ENCODE measurements around the gene TNFRSF11A. TPM values are rescaled to one million over a fixed set of nuclear protein-coding genes. Genes with fewer than 3 reads are reported as not detected.

TNFRSF11A gene
- total RNA-seq, 6 donors from 2014 or later = 1.7 to 5.9 (median 4.4) TPM

DNA sequence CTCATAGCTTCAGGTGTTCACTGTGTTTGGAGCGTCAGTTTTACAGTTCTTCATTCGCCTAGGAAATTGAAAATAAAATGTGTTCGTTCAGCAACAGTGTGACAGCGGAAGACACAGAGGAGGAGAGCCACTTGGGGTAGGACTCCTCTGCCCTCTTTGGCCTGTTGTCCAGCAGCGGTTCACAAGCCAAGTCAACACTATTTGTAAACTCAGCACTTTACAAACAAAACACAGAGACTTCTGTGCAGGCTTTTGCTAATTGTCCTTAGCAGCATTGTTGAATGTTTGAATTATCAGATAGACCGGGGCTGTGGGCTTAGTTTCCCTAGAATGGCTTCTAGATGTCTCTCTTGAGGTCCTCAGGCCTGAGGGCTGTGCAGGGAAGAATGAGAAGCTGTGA lies 73.2 kb downstream of the TNFRSF11A start:
- Histone ChIP-seq H3K27me3 (no peaks in the 10 kb centered on the region), H3K27ac (no peak overlapping the region), H3K9me3 (no peaks in the 10 kb centered on the region), H3K4me3 (no peak overlapping the region), H3K4me1 (no peaks in the 10 kb centered on the region), H3K36me3 (no peaks in the 10 kb centered on the region)
- TF ChIP-seq POLR2A (IDR thresholded peaks at IDR 0.05) (no peak), POLR2AphosphoS5 (IDR thresholded peaks at IDR 0.05) (no peak), EP300 (IDR thresholded peaks at IDR 0.05) (no peak)
- TF ChIP-seq, protein P1, sequence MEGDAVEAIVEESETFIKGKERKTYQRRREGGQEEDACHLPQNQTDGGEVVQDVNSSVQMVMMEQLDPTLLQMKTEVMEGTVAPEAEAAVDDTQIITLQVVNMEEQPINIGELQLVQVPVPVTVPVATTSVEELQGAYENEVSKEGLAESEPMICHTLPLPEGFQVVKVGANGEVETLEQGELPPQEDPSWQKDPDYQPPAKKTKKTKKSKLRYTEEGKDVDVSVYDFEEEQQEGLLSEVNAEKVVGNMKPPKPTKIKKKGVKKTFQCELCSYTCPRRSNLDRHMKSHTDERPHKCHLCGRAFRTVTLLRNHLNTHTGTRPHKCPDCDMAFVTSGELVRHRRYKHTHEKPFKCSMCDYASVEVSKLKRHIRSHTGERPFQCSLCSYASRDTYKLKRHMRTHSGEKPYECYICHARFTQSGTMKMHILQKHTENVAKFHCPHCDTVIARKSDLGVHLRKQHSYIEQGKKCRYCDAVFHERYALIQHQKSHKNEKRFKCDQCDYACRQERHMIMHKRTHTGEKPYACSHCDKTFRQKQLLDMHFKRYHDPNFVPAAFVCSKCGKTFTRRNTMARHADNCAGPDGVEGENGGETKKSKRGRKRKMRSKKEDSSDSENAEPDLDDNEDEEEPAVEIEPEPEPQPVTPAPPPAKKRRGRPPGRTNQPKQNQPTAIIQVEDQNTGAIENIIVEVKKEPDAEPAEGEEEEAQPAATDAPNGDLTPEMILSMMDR (IDR thresholded peaks at IDR 0.05) = no peak
- 83 to 88% methylated on average over 6 of the region's 6 CpGs for WGBS, 2 donors
- no peak for DNase-seq
- ATAC-seq (ENCODE audit: low FRiP score in 2 of 2) = no peak

DNA sequence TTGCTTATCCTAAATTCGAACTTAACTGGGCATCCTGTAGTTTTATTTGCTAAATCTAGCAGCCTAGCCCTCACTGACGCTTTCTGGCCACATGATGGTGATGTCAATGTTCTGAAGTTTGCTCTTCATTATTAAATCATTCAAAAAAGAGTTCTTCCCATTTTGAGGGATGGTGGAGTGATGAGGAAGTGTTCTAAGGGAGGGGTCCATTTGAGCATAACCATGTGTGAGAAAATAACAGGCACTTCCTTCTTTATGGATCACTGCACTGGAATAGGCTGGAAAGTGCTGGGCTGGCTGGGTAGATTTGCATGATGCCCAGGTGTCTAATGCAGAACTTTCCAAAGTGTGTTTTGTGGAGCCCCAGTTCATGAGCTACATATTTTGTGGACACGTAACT lies 74.2 kb downstream of the TNFRSF11A start:
- Histone ChIP-seq H3K27ac (no peak overlapping the region), H3K4me1 (no peaks in the 10 kb centered on the region), H3K9me3 (no peaks in the 10 kb centered on the region), H3K36me3 (no peaks in the 10 kb centered on the region), H3K4me3 (no peak overlapping the region), H3K27me3 (no peaks in the 10 kb centered on the region)
- ATAC-seq (ENCODE audit: low FRiP score in 2 of 2) (peak in 1 of 2 donors; percentile 67), DNase-seq (no peak)
- WGBS, 2 donors = 79 to 82% methylated on average over 2 to 3 of the region's 3 CpGs
- no peak for TF ChIP-seq EP300 (IDR thresholded peaks at IDR 0.05)
- TF ChIP-seq, protein P1 (IDR thresholded peaks at IDR 0.05) = peak in 2 of 6 experiments; percentile 20 to 27

DNA sequence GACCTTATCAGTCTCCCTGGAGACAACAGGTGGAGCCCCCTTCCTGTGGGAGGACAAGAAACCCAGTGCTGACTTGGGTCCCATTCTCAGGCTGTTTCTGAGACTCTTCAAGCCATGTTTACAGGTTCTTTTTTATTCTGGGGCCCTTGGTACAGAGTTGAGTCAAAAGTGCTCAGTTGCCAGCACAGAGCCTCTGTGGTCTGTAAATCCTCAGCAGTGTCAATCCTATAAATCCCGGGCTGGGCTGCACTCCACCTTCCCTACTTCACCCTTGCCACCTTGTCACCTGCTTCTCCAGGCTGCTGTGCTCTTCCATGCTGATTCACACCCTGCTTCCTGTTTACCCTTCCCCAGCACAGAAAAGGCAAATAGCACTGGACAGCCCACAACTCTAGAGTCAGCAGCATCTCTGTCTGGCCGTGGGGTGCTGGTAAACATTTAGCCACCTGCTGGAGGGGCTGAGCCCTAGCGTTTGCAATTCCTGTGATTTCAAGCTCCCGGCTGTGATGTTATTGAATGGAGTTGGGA lies 74.7 kb downstream of the TNFRSF11A start:
- TF ChIP-seq POLR2A (IDR thresholded peaks at IDR 0.05) (no peak), POLR2AphosphoS5 (IDR thresholded peaks at IDR 0.05) (no peak)
- TF ChIP-seq, protein P1 (IDR thresholded peaks at IDR 0.05) = peak in 1 of 6 experiments; percentile 10
- Histone ChIP-seq H3K36me3 (no peaks in the 10 kb centered on the region), H3K4me1 (no peaks in the 10 kb centered on the region), H3K27me3 (no peaks in the 10 kb centered on the region), H3K9me3 (no peaks in the 10 kb centered on the region), H3K27ac (no peak overlapping the region), H3K4me3 (no peak overlapping the region)
- 26 to 30% methylated on average over 4 of the region's 4 CpGs for WGBS, 2 donors
- no peak for ATAC-seq (ENCODE audit: low FRiP score in 2 of 2)
- no peak for DNase-seq

DNA sequence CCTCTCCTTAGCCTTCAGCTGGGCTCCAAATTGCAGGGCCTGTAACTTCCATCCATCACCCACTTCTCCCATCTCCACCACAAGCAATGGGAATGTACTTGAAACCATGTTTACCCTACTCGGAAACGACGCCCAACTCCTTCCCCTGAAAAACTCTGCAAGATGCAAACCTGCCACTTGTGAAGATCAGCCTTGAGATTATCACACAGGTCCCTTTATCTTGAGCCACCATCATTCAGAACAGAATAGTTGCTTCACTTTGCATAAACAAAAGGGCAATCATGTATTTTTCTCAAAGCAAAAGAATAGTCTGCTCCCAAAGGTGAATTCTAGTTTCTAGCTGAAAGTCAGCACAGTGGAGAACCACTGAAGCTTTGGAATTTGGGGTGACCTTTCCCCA lies 75.8 kb downstream of the TNFRSF11A start:
- H3K4me3 ChIP-seq = no peak overlapping the region
- no peaks in the 10 kb centered on the region for H3K9me3 ChIP-seq
- no peak overlapping the region for H3K27ac ChIP-seq
- no peaks in the 10 kb centered on the region for H3K4me1 ChIP-seq
- H3K27me3 ChIP-seq = no peaks in the 10 kb centered on the region
- 53 to 55% methylated on average over 3 of the region's 3 CpGs for WGBS, 2 donors
- no peak for TF ChIP-seq POLR2AphosphoS5 (IDR thresholded peaks at IDR 0.05)
- TF ChIP-seq, protein P1 (IDR thresholded peaks at IDR 0.05) = no peak
- no peak for TF ChIP-seq POLR2A (IDR thresholded peaks at IDR 0.05)
- no peak for TF ChIP-seq EP300 (IDR thresholded peaks at IDR 0.05)
- DNase-seq (no peak), ATAC-seq (ENCODE audit: low FRiP score in 2 of 2) (no peak)
- H3K36me3 ChIP-seq = no peaks in the 10 kb centered on the region

DNA sequence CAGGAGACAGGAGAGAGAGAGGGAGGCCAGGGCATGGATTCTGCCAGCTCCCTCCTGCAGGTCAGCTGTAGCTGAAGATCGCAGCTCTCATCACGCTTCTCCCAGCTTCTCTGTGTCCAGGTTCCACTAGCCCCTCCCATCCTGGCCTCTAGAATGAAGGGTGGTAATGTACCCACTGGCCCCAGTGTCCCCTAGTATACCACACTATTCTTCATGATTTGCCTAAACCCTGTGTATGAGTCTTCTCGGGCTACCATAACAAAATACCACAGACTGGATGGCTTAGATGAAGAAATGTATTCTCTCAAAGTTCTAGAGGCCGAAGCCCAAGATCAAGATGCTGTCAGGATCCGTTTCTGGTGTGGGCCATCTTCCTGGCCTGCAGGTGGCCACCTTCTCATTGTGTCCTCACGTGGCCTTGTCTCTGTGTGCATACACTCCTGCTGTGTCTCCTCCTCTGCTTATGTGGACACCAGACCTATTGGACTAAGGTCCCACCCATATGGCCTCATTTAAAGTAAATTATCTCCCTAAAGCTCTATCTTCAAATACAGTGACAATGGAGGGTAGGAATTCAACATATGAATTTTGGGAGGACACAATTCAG lies 77.3 kb downstream of the TNFRSF11A start:
- ATAC-seq (ENCODE audit: low FRiP score in 2 of 2) (no peak), DNase-seq (no peak)
- Histone ChIP-seq H3K27ac (no peak overlapping the region), H3K27me3 (no peaks in the 10 kb centered on the region), H3K9me3 (no peaks in the 10 kb centered on the region), H3K36me3 (no peaks in the 10 kb centered on the region), H3K4me1 (no peaks in the 10 kb centered on the region), H3K4me3 (no peak overlapping the region)
- 88 to 97% methylated on average over 6 of the region's 6 CpGs for WGBS, 2 donors
- TF ChIP-seq POLR2AphosphoS5 (IDR thresholded peaks at IDR 0.05) = no peak
- no peak for TF ChIP-seq POLR2A (IDR thresholded peaks at IDR 0.05)
- TF ChIP-seq, protein P1 (IDR thresholded peaks at IDR 0.05) = no peak
- TF ChIP-seq EP300 (IDR thresholded peaks at IDR 0.05) = no peak
